Endothelial cell of umbilical vein (primary cell): Measurements from ENCODE around the gene STK32C. TPM values are rescaled to one million over a fixed set of nuclear protein-coding genes. Genes with fewer than 3 reads are reported as not detected.

Experiments used
- BruUV-seq: library from RNA; stranded (reverse); fragments of 400-500 nt; replicated peaks from 2 replicates; lab custom pipeline; 2021; lab: Mats Ljungman, UMichigan
- CTCF ChIA-PET: fragments of 300-600, 350-600 bp; sonication (Branson Sonifier 250); formaldehyde crosslinking; loops from one replicate; lab custom pipeline; 2021; ENCODE audit warnings: antibody characterized with exemption, inconsistent platforms; lab: Charles Lee
- POLR2A ChIA-PET: fragments of 300-600, 350-600 bp; sonication (Branson Sonifier 250); formaldehyde crosslinking; loops from one replicate; lab custom pipeline; 2021; ENCODE audit warnings: antibody characterized with exemption, inconsistent platforms; lab: Charles Lee
- DNase-seq: peaks from one replicate; pipeline ENCODE4 v3.0.0-alpha.2; 2011; ENCODE audit warnings: low read depth, low spot score
- FAIRE-seq: peaks from 2 replicates; lab custom pipeline; 2011; peaks lifted over from hg19 to GRCh38; lab: Jason Lieb, UNC
- H2AFZ ChIP-seq: 2 replicates; pipeline ENCODE4 v1.6.0; 2012; ENCODE audit warnings: low read depth, low read length, control low read depth, inconsistent platforms
- H3K27ac ChIP-seq: 2 replicates; pipeline ENCODE4 v1.5.1; 2011; ENCODE audit warnings: low read depth, mild to moderate bottlenecking, control low read depth, low read length, moderate library complexity; ENCODE audit not compliant: insufficient read depth
- H3K27me3 ChIP-seq, 2 experiments: 2 replicates each; pipeline versions ENCODE4 v1.6.0 to v1.6.1; 2011; ENCODE audit warnings: low read length in 2 of 2, mixed read lengths in 1 of 2; ENCODE audit not compliant: control insufficient read depth in 2 of 2, insufficient read depth in 2 of 2
- H3K36me3 ChIP-seq, 2 experiments: 2 replicates in 1 of 2; 3 replicates in 1 of 2; pipeline ENCODE4 v1.5.1; 2011; ENCODE audit warnings: low read length in 2 of 2, mild to moderate bottlenecking in 1 of 2, moderate library complexity in 1 of 2; ENCODE audit not compliant: control insufficient read depth in 2 of 2, insufficient read depth in 2 of 2; ENCODE audit errors: extremely low read depth in 1 of 2
- H3K4me1 ChIP-seq: 3 replicates; pipeline ENCODE4 v1.5.1; 2011; ENCODE audit warnings: mild to moderate bottlenecking, low read length; ENCODE audit not compliant: control insufficient read depth, insufficient read depth; ENCODE audit errors: extremely low read depth
- H3K4me2 ChIP-seq: 2 replicates; pipeline ENCODE4 v1.6.1; 2011; ENCODE audit warnings: low read length, control low read depth, mixed read lengths; ENCODE audit not compliant: insufficient read depth
- H3K4me3 ChIP-seq, 3 experiments: fragments of 200-600 bp in 1 of 3; sonication (generic), shearing (Covaris generic) in 1 of 3; replicated peaks in 1 of 3; 2 replicates each; pipeline ENCODE4 v1.5.1; 2011 to 2016; ENCODE audit warnings: control low read depth in 3 of 3, low read length in 3 of 3, mild to moderate bottlenecking in 2 of 3, inconsistent platforms in 1 of 3, low read depth in 1 of 3, moderate library complexity in 1 of 3; ENCODE audit not compliant: insufficient read depth in 1 of 3
- H3K79me2 ChIP-seq: 2 replicates; pipeline ENCODE4 v1.6.0; 2012; ENCODE audit warnings: low read length, inconsistent platforms; ENCODE audit not compliant: control insufficient read depth, insufficient read depth
- H3K9ac ChIP-seq: replicated peaks from 2 replicates; pipeline ENCODE3; 2011; ENCODE audit warnings: low read length, control low read depth; ENCODE audit not compliant: insufficient read depth; ENCODE audit errors: extremely low read depth
- H3K9me1 ChIP-seq: replicated peaks from 3 replicates; pipeline ENCODE4 v1.6.0; 2011; ENCODE audit warnings: mild to moderate bottlenecking, low read length; ENCODE audit not compliant: control insufficient read depth, insufficient read depth; ENCODE audit errors: extremely low read depth
- H3K9me3 ChIP-seq: replicated peaks from 2 replicates; pipeline ENCODE4 v1.5.1; 2012; ENCODE audit warnings: low read length, inconsistent platforms; ENCODE audit not compliant: control insufficient read depth, insufficient read depth
- H4K20me1 ChIP-seq: replicated peaks from 2 replicates; pipeline ENCODE3; 2011; ENCODE audit warnings: mild to moderate bottlenecking, low read length; ENCODE audit not compliant: control insufficient read depth, insufficient read depth; ENCODE audit errors: extremely low read depth
- CTCF ChIP-seq, 2 donors: IDR thresholded peaks; 1 replicate in 1 of 2; 2 replicates in 1 of 2; pipeline ENCODE4 v1.5.1; 2011; ENCODE audit warnings: low read length in 2 of 2, mild to moderate bottlenecking in 2 of 2, moderate library complexity in 2 of 2, control low read depth in 1 of 2, inconsistent platforms in 1 of 2, low read depth in 1 of 2; ENCODE audit not compliant: insufficient read depth in 1 of 2; ENCODE audit errors: extremely low read depth in 1 of 2
- EZH2 ChIP-seq: IDR thresholded peaks from 2 replicates; pipeline ENCODE4 v1.6.1; 2012; ENCODE audit warnings: borderline replicate concordance, low read depth, mild to moderate bottlenecking, moderate library complexity, low read length, inconsistent platforms; ENCODE audit not compliant: severe bottlenecking
- FOS ChIP-seq: IDR thresholded peaks from 2 replicates; pipeline ENCODE4 v1.6.1; 2011; ENCODE audit warnings: mild to moderate bottlenecking, low read length, moderate library complexity, borderline replicate concordance; ENCODE audit not compliant: insufficient read depth
- GATA2 ChIP-seq: IDR thresholded peaks from 2 replicates; pipeline ENCODE4 v1.7.0; 2011; ENCODE audit warnings: low read depth, mild to moderate bottlenecking, moderate library complexity, mixed read lengths, low read length; ENCODE audit not compliant: insufficient read length, insufficient read depth
- JUN ChIP-seq: IDR thresholded peaks from 2 replicates; pipeline ENCODE4 v1.6.1; 2011; ENCODE audit warnings: borderline replicate concordance, low read depth; ENCODE audit not compliant: insufficient read length, insufficient read depth
- MYC ChIP-seq: IDR thresholded peaks from one replicate; pipeline ENCODE4 v1.6.1; 2011; ENCODE audit warnings: mild to moderate bottlenecking, low read depth, low read length
- POLR2A ChIP-seq: IDR thresholded peaks from 2 replicates; pipeline ENCODE4 v1.6.1; 2012; ENCODE audit warnings: low read depth, mild to moderate bottlenecking, control low read depth, low read length
- POLR2AphosphoS5 ChIP-seq: IDR thresholded peaks from 2 replicates; pipeline ENCODE4 v1.6.1; 2012; ENCODE audit warnings: low read depth, mild to moderate bottlenecking, control low read depth, low read length, moderate library complexity; ENCODE audit not compliant: insufficient read depth
- dilution Hi-C: fragments of 300-500 bp; cut with MboI; formaldehyde crosslinking; loops from one replicate; pipeline ENCODE4 v1.15.0; 2019; ENCODE audit warnings: low sequenced_read_pairs; ENCODE audit not compliant: extremely low pct_ligation_motif_present
- intact Hi-C: fragments of 100-400 bp; cut with micrococcal nuclease; formaldehyde crosslinking; loops from one replicate; pipeline ENCODE4 v1.10.0; 2022
- polyA plus RNA-seq, 4 experiments: library from polyadenylated mRNA; depleted of rRNA in 3 of 4; stranded (reverse) in 3 of 4; unstranded in 1 of 4; fragments of >200 nt; gene quantifications; 2 replicates each; pipeline versions ENCODE4 v1.2.1 to v1.2.3, GENCODE V29; 2011 to 2012; ENCODE audit warnings: missing spikeins in 1 of 4
- total RNA-seq: library from RNA; stranded (reverse); gene quantifications from 2 replicates; pipeline ENCODE4 v1.2.3, GENCODE V29; 2021
- TF ChIP-seq, protein P1 (sequence below): IDR thresholded peaks from 2 replicates; pipeline ENCODE4 v1.6.1; 2011; ENCODE audit not compliant: insufficient read depth, insufficient read length

STK32C gene
- total and polyA plus RNA-seq, 2 donors (not counting 3 experiments of a cell fraction or from before 2014, with no cell fraction given): 5.4 to 14.1 TPM

- H3K4me3 ChIP-seq: no peak overlapping the region
- intact Hi-C loops: no loop called here
- dilution Hi-C loops: no loop called here
- H3K9ac ChIP-seq: no peak overlapping the region
- H3K4me2 ChIP-seq: no peak overlapping the region
- DNase-seq: no peak
- no peak for TF ChIP-seq FOS
- no peak for TF ChIP-seq POLR2A
- no peak for TF ChIP-seq GATA2
- no peak for TF ChIP-seq MYC
- no peak for TF ChIP-seq EZH2
- no peak for TF ChIP-seq CTCF (IDR thresholded peaks at IDR 0.05; ENCODE audit: extremely low read depth in 1 of 2, insufficient read depth in 1 of 2, low read depth in 1 of 2, low read length in 2 of 2)
- TF ChIP-seq, protein P1, sequence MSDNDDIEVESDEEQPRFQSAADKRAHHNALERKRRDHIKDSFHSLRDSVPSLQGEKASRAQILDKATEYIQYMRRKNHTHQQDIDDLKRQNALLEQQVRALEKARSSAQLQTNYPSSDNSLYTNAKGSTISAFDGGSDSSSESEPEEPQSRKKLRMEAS: no peak
- no peak for TF ChIP-seq JUN
- no peak for TF ChIP-seq POLR2AphosphoS5
- no peaks in the 10 kb centered on the region for H4K20me1 ChIP-seq
- FAIRE-seq: no peak
- POLR2A ChIA-PET: no interaction called here
- BruUV-seq: no TSS peak
- H3K9me1 ChIP-seq: no peaks in the 10 kb centered on the region
- no peaks in the 10 kb centered on the region for H3K79me2 ChIP-seq
- no peaks in the 10 kb centered on the region for H3K9me3 ChIP-seq
- CTCF ChIA-PET: no interaction called here
- H3K36me3 ChIP-seq: no peaks in the 10 kb centered on the region
- H3K4me1 ChIP-seq: no peaks in the 10 kb centered on the region
- H3K27me3 ChIP-seq: no peaks in the 10 kb centered on the region
- H3K27ac ChIP-seq: no peak overlapping the region
- no peak overlapping the region for H2AFZ ChIP-seq
Measured at GRCh38 chr10:132276706-132277105, 31.0 kb downstream of the STK32C start.
